Measurements from ENCODE around the gene GIPC2. TPM values are rescaled to one million over a fixed set of nuclear protein-coding genes. Genes with fewer than 3 reads are reported as not detected.

GIPC2 gene
- total and polyA plus RNA-seq, 2 donors (not counting 3 experiments of a cell fraction or from before 2014, with no cell fraction given) = 2.8 to 9.6 TPM

- H3K79me2 ChIP-seq (ENCODE audit: control insufficient read depth, insufficient read depth, low read length) = no peaks in the 10 kb centered on the region
- FAIRE-seq (peak; percentile 59), DNase-seq (ENCODE audit: low read depth, low spot score) (no peak)
- no peaks in the 10 kb centered on the region for H3K9me1 ChIP-seq (replicated peaks; ENCODE audit: control insufficient read depth, extremely low read depth, insufficient read depth, low read length)
- peak overlapping the region; percentile 63 to 74 (median 73) for H3K4me3 ChIP-seq (replicated peaks in 1 of 3; ENCODE audit: insufficient read depth in 1 of 3, low read depth in 1 of 3, low read length in 3 of 3)
- ChIA-PET POLR2A (interaction anchor here (1.0 to 2.0 kb wide), 2 partner anchors 37 to 40 kb away, joined by 3 to 11 read pairs; partner anchors contain the start of gene DNAJB4), CTCF (interaction anchor here (0.7 to 8.4 kb wide), 8 partner anchors 37 to 103 kb away, joined by 3 to 68 read pairs (median 3); no protein-coding TSS in a partner anchor)
- H3K27ac ChIP-seq (ENCODE audit: insufficient read depth, low read depth, low read length) = peak overlapping the region; percentile 36
- peak overlapping the region; percentile 82 for H3K9ac ChIP-seq (replicated peaks; ENCODE audit: extremely low read depth, insufficient read depth, low read length)
- no peaks in the 10 kb centered on the region for H3K9me3 ChIP-seq (replicated peaks; ENCODE audit: control insufficient read depth, insufficient read depth, low read length)
- H3K4me2 ChIP-seq (ENCODE audit: insufficient read depth, low read length) = peak overlapping the region; percentile 93
- intact Hi-C loops (cut with micrococcal nuclease) (loop anchor here (2.0 kb wide), 1 partner anchor 67 kb away; the partner anchor contains the start of gene FUBP1), dilution Hi-C loops (cut with MboI; ENCODE audit: extremely low pct_ligation_motif_present, low sequenced_read_pairs) (no loop called here)
- peak overlapping the region; percentile 97 for H2AFZ ChIP-seq (ENCODE audit: low read depth, low read length)
- BruUV-seq (replicated peaks) = no TSS peak
- no peaks in the 10 kb centered on the region for H3K27me3 ChIP-seq (ENCODE audit: control insufficient read depth in 2 of 2, insufficient read depth in 2 of 2, low read length in 2 of 2)
- H3K4me1 ChIP-seq (ENCODE audit: control insufficient read depth, extremely low read depth, insufficient read depth, low read length) = peaks cover 31% of the 10 kb centered on the region
- H3K36me3 ChIP-seq (ENCODE audit: control insufficient read depth in 2 of 2, extremely low read depth in 1 of 2, insufficient read depth in 2 of 2, low read length in 2 of 2) = no peaks in the 10 kb centered on the region
- no peak for TF ChIP-seq JUN (IDR thresholded peaks at IDR 0.05; ENCODE audit: borderline replicate concordance, insufficient read depth, insufficient read length, low read depth)
- TF ChIP-seq FOS (IDR thresholded peaks at IDR 0.05; ENCODE audit: borderline replicate concordance, insufficient read depth, low read length) = no peak
- TF ChIP-seq EZH2 (IDR thresholded peaks at IDR 0.05; ENCODE audit: borderline replicate concordance, low read depth, low read length, severe bottlenecking) = no peak
- no peak for TF ChIP-seq POLR2AphosphoS5 (IDR thresholded peaks at IDR 0.05; ENCODE audit: insufficient read depth, low read depth, low read length)
- no peak for TF ChIP-seq POLR2A (IDR thresholded peaks at IDR 0.05; ENCODE audit: low read depth, low read length)
- no peak for TF ChIP-seq GATA2 (IDR thresholded peaks at IDR 0.05; ENCODE audit: insufficient read depth, insufficient read length, low read depth, low read length)
- no peak for TF ChIP-seq MYC (IDR thresholded peaks at IDR 0.05; ENCODE audit: low read depth, low read length)
- TF ChIP-seq CTCF (IDR thresholded peaks at IDR 0.05; ENCODE audit: extremely low read depth in 1 of 2, insufficient read depth in 1 of 2, low read depth in 1 of 2, low read length in 2 of 2) = no peak
- TF ChIP-seq MAX (IDR thresholded peaks at IDR 0.05; ENCODE audit: insufficient read depth, insufficient read length) = no peak
- no peaks in the 10 kb centered on the region for H4K20me1 ChIP-seq (replicated peaks; ENCODE audit: control insufficient read depth, extremely low read depth, insufficient read depth, low read length)
Observed at GRCh38 chr1:78045563-78045925, 222 bp upstream of the GIPC2 start.
